ENCODE results near the gene LVRN. TPM values are rescaled to one million over a fixed set of nuclear protein-coding genes. Genes with fewer than 3 reads are reported as not detected.

The LVRN gene
- total and polyA plus RNA-seq, 2 donors (not counting 3 experiments of a cell fraction or from before 2014, with no cell fraction given), result 0.11 to 0.38 TPM

DNA sequence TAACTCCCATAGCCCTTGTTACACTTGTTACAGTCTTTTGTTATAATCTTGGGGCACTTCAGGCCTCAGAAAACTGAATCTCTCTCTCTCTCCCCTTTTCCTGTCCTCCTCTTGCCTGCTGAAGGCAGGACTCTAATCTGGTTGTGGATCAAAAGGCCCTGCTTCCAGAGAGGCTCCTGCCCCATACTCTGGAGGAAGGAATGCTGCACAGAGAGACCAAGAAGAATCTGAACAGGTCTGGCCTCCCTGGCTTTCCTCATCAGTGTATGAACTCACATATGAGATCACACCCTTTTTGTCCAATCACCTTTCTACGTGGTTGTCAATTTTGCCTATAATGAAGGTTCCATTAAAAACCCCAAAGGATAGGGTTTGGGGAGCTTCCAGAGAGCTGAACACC is 26.2 kb upstream of the LVRN start:
- POLR2A ChIA-PET, result no interaction called here
- Histone ChIP-seq H4K20me1 (replicated peaks; ENCODE audit: control insufficient read depth, extremely low read depth, insufficient read depth, low read length) (no peaks in the 10 kb centered on the region), H3K9me3 (replicated peaks; ENCODE audit: control insufficient read depth, insufficient read depth, low read length) (no peaks in the 10 kb centered on the region), H2AFZ (ENCODE audit: low read depth, low read length) (no peak overlapping the region), H3K9me1 (replicated peaks; ENCODE audit: control insufficient read depth, extremely low read depth, insufficient read depth, low read length) (no peaks in the 10 kb centered on the region), H3K27me3 (ENCODE audit: control insufficient read depth in 2 of 2, insufficient read depth in 2 of 2, low read length in 2 of 2) (no peaks in the 10 kb centered on the region), H3K9ac (replicated peaks; ENCODE audit: extremely low read depth, insufficient read depth, low read length) (no peak overlapping the region), H3K4me3 (replicated peaks in 1 of 3; ENCODE audit: insufficient read depth in 1 of 3, low read depth in 1 of 3, low read length in 3 of 3) (no peak overlapping the region), H3K4me2 (ENCODE audit: insufficient read depth, low read length) (no peak overlapping the region), H3K79me2 (ENCODE audit: control insufficient read depth, insufficient read depth, low read length) (no peaks in the 10 kb centered on the region), H3K4me1 (ENCODE audit: control insufficient read depth, extremely low read depth, insufficient read depth, low read length) (no peaks in the 10 kb centered on the region), H3K36me3 (ENCODE audit: control insufficient read depth in 2 of 2, extremely low read depth in 1 of 2, insufficient read depth in 2 of 2, low read length in 2 of 2) (no peaks in the 10 kb centered on the region), H3K27ac (ENCODE audit: insufficient read depth, low read depth, low read length) (no peak overlapping the region)
- no peak for DNase-seq (ENCODE audit: low read depth, low spot score)
- CTCF ChIA-PET, result interaction anchor here (1.5 kb wide), 1 partner anchor 8 kb away, joined by 3 read pairs; no protein-coding TSS in a partner anchor
- TF ChIP-seq POLR2AphosphoS5 (IDR thresholded peaks at IDR 0.05; ENCODE audit: insufficient read depth, low read depth, low read length) (no peak), FOS (IDR thresholded peaks at IDR 0.05; ENCODE audit: borderline replicate concordance, insufficient read depth, low read length) (no peak), POLR2A (IDR thresholded peaks at IDR 0.05; ENCODE audit: low read depth, low read length) (no peak), GATA2 (IDR thresholded peaks at IDR 0.05; ENCODE audit: insufficient read depth, insufficient read length, low read depth, low read length) (no peak), EZH2 (IDR thresholded peaks at IDR 0.05; ENCODE audit: borderline replicate concordance, low read depth, low read length, severe bottlenecking) (no peak), MYC (IDR thresholded peaks at IDR 0.05; ENCODE audit: low read depth, low read length) (no peak), JUN (IDR thresholded peaks at IDR 0.05; ENCODE audit: borderline replicate concordance, insufficient read depth, insufficient read length, low read depth) (no peak)
- TF ChIP-seq, protein P1, sequence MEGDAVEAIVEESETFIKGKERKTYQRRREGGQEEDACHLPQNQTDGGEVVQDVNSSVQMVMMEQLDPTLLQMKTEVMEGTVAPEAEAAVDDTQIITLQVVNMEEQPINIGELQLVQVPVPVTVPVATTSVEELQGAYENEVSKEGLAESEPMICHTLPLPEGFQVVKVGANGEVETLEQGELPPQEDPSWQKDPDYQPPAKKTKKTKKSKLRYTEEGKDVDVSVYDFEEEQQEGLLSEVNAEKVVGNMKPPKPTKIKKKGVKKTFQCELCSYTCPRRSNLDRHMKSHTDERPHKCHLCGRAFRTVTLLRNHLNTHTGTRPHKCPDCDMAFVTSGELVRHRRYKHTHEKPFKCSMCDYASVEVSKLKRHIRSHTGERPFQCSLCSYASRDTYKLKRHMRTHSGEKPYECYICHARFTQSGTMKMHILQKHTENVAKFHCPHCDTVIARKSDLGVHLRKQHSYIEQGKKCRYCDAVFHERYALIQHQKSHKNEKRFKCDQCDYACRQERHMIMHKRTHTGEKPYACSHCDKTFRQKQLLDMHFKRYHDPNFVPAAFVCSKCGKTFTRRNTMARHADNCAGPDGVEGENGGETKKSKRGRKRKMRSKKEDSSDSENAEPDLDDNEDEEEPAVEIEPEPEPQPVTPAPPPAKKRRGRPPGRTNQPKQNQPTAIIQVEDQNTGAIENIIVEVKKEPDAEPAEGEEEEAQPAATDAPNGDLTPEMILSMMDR (IDR thresholded peaks at IDR 0.05; ENCODE audit: extremely low read depth in 1 of 2, insufficient read depth in 1 of 2, low read depth in 1 of 2, low read length in 2 of 2), result no peak
- TF ChIP-seq, protein P2, sequence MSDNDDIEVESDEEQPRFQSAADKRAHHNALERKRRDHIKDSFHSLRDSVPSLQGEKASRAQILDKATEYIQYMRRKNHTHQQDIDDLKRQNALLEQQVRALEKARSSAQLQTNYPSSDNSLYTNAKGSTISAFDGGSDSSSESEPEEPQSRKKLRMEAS (IDR thresholded peaks at IDR 0.05; ENCODE audit: insufficient read depth, insufficient read length), result no peak
- intact Hi-C loops (cut with micrococcal nuclease) (no loop called here), dilution Hi-C loops (cut with MboI; ENCODE audit: extremely low pct_ligation_motif_present, low sequenced_read_pairs) (no loop called here)
- BruUV-seq (replicated peaks), result no TSS peak
- FAIRE-seq, result no peak
